Activated T-helper 9 cell treated with anti-CD3 and anti-CD28 coated beads, Interleukin-2, amount 50 U/mL, for 16 hours (primary cell): ENCODE measurements around the gene DNAJC6.
"Not testable (repeated sequence)": the region's sequence is repeated elsewhere in the genome, so short reads cannot be mapped to it uniquely, and the experiment has no call there.

Source experiments
- DNase-seq: peaks from one replicate; pipeline ENCODE4 v3.0.0-alpha.2; 2020; ENCODE audit warnings: low read depth

The DNAJC6 gene

DNA sequence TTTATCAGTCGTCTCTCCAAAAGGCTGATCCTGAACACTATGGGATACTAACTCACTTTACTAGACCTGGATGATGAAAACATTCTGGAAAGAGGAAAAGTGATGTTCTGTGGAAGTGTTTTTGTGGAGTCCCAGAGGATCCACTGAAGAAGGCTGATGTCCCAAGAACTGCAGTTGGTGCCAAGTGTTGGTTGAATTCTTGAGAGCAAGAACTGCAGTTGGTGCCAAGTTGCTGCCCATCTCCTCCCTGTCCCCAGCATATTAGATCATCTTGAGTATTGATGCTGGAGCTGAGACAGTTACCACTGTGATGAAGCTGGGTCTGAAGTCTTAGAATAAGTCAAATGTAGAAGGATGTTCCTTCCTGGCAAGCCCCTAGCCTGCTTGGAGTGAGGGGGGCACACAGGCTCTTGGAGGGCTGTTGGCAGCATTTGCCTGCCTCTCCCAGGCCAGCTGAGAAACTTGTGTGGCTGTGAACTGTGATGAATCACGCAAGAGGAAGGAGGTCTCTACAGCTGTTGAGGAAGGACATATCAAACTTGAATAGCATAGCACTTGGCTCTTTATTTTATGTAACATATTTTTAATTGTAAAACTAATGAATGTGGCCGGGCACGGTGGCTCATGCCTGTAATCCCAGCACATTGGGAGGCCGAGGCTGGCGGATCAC, 48.1 kb downstream of the DNAJC6 start:
- no peak for DNase-seq

DNA sequence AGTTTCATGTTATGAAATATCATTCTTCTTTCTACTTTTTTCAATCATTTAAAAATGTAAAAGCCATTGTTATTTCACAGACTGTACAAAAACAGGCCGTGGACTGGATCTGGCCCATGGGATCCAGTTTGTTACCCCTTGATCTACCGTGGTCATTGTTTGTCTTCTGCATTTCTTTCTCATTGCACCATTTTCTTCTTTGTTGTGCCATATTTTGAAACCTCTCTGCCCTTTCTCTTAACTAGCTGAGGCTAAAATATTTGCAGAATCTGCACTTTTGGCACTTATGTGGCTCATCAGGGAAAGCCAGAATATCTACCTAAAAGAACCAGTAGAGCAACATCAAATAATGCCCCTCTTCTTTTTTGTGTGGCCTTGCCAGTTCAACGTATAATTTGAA, 50.5 kb downstream of the DNAJC6 start:
- no peak for DNase-seq

DNA sequence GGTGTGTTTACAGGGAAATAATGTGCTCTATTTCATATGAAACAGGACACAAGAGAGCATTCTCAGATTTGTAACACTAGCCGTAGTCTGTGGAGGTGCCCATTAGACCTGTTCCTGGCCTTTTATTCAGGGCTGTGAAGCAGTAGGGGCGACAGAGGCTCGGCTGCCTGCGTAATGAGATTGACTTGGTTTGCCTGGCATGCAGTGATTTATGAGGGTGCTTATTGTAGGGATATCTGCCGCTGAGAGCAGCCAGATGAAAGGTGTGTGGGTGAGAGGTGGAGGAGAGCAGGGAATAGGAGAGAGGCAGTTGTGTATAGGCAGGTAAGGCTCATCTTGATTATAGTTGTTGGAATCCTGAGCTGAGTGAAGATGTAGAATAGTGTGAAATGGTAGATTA, 51.3 kb downstream of the DNAJC6 start:
- DNase-seq: no peak

DNA sequence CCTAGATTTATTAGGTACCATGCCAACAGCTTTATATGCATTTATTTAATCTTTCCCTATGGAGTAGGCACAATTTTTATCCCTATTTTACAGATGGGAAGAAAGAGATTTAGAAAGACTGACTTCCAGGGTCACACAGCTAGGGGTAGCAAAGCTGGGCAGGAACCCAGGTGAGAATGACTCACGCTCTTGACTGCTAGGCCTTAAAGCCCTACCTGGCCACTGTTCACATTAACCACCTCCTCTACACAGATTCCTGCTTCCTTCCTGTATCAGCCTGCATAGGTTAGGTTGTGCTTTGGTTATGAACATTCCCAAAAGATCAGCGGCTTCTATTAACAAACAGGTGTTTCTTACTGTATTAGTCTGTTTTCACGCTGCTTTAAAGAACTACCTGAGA, 53.2 kb downstream of the DNAJC6 start:
- no peak for DNase-seq

DNA sequence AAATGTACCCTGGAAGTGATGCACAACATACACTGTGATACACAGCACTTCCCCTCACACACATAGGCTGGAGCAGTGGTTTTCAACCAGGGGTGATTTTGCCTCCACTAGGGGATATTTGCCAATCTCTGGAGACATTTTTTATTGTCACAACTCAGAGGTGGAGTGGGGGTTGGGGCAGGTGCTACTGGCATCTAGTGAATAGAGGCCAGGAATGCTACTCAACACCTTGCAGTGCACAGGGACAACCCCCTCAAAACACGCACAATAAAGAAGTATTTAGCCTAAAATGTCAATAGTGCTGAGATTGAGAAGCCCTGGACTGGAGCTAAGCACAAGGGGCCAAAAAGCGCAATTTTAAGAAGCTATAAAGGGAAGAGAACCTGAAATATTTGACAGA, 54.1 kb downstream of the DNAJC6 start:
- DNase-seq: no peak

DNA sequence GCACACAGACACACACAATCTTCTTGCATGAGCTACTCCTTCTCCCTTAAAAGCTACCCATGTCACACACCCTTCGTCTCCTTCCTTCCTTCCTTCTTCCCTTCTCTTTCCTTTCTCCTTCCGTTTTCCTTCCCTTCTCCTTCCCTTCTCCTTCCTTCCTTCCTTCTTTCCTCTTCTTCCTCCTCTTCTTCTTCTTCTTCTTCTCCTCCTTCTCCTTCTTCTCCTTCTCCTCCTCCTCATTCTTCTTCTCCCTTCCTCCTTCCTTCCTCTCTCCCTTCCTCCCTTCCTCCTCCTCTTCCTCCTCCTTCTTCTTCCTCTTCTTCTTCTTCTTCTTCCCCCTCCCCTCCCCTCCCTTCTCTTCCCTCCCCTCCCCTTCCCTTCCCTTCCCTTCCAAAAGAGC, 59.1 kb downstream of the DNAJC6 start:
- no peak for DNase-seq

DNA sequence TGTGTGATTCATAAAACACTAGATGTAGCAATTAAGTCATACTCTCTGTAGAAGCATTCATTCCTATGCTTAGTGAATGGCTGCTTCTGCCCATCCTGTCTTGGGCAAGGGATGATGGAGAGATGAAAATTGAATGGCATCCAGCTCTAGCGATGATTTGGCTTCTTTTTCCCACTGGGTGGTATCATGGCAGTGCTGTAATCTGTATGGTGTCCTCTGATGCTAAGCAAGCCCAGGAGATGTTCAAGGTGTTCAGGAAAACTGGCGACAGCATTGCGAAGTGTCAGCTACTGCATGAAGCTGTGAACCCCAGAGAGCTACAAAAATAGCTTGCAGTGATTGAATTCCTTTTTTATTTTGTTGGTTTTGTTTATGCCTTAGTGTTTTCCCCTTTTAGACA, 62.2 kb downstream of the DNAJC6 start:
- DNase-seq: no peak

DNA sequence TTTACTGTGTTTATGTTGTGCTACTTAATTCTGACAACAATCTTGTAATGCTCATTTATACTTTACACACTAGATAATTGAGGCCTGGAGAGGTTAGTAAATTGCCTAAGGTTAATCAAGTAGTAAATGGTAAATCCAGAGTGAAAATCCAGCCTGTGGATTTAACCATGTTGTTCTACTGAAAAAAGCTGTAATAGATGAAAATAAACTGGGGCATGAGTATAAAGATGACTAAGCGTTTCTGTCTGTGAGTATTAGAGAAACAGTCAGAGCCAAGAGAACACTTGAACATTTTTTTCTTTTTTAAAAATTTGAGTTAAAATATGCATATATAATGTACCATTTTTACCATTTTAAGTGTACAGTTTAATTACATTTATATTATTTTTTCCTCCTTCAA, 63.2 kb downstream of the DNAJC6 start:
- no peak for DNase-seq

DNA sequence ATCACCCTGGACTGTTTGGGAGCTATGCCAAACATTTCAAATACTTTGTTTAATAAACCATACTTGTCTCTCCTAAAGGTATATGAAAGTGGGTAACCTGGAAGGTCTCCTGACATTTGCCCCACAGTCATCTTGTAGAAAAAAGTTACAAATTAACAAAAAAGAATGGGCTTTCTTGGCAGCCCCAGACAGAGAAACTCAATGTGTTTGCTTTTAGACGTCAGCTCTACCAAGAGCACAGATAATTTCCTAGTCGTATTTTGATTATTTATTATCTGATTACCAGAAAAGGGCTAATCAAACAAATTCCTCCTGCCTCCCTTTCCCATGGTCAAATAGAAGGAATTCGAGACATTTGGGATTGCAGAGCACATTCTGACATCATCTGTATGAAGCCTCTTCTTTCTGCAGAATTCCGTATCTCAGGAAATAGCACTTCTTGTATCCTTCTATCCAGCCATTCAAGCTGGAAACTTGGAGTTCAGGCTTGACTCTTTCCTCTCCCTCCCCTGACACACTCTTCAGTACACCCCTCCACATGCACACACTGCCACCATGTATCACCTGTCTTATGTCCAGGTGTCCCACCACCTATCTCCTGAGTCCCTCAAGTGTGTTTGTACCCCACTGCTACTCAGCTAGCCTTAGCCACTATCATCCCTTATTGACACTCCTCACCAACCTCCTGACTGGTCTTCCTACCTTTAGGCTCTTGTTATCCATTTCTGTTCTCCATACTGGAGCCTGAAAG, 68.3 kb downstream of the DNAJC6 start:
- no peak for DNase-seq

DNA sequence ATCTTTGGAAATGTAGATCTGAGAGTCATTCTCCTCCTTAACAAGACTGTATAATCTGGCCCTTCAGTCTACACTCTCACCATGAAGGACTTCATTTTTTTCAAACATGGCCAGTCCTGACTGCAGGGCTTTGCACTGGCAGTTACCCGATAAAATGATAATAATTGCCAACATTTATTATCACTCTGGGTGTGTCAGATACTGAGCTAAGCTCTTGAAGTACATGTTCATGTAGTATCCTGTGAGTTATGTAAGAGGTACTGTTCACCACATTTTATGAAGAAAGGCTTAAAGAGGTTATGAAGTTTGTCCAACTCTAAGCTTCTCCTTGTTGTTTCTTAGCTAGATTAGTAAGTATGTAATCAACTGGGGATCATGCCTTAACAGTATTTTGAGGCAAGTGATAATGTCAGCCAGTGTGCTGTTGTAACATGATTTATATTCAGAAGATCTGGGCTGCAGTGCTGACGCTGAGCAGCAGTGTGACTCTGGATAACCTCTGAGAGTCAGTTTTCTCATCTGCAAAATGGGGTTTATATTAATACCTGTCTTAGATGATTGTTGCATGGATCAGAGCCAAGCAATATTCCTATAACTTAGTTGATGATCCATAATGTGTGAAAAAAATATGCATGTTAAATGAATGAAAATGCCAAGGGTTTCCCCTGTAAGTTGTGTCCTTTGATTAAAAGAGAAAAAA, 69.1 kb downstream of the DNAJC6 start:
- DNase-seq: no peak

DNA sequence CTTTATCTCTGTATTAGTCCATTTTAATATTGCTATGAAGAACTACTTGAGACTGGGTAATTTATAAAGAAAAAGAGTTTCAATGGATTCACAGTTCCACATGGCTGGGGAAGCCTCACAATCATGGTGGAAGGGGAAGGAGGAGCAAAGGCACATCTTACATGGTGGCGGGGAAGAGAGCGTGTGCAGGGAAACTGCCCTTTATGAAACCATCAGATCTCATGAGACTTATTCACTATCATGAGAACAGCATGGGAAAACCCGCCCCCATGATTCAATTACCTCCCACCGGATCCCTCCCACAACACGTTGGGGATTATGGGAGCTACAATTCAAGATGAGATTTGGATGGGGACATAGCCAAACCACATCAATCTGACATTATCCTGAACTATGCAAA, 75.1 kb downstream of the DNAJC6 start:
- DNase-seq: not testable (repeated sequence)

DNA sequence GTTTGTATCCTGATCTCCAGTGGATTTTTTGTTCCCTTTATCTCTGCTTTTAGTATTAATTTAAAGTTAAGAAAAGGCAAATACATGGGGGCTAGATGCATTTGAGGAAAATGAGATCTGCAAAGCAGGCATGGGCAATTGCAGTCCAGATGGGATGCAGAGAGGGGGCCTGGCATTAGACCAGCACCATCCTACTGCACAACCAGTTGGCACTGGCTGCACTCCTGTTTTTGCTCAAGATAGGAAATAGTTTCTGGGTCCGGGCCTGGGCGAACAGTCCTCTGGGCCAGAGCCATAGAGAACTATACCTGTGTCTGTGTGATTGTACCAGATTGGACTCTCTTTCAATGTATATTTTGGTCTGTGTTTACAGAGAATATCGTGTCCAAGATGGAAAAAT, 77.1 kb downstream of the DNAJC6 start:
- DNase-seq: no peak

DNA sequence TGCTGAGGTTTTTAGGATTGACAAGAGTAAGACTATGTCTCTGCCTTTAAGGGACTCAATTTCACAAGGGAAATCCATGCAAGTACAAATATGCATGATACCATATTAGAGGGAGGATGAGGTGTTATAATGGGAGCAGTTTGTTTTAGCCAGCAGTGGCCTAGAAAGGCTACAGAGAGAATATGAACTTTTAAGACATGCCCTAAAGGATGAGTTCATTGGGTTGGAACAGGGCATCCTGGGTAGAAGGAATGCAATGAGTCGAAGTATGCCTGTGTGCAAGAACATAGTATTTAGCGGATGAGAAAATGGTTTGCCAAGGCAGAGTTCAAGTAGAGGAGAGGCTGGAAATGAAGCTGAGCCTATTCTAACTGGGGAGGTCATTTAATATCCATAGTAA, 78.5 kb downstream of the DNAJC6 start:
- no peak for DNase-seq

DNA sequence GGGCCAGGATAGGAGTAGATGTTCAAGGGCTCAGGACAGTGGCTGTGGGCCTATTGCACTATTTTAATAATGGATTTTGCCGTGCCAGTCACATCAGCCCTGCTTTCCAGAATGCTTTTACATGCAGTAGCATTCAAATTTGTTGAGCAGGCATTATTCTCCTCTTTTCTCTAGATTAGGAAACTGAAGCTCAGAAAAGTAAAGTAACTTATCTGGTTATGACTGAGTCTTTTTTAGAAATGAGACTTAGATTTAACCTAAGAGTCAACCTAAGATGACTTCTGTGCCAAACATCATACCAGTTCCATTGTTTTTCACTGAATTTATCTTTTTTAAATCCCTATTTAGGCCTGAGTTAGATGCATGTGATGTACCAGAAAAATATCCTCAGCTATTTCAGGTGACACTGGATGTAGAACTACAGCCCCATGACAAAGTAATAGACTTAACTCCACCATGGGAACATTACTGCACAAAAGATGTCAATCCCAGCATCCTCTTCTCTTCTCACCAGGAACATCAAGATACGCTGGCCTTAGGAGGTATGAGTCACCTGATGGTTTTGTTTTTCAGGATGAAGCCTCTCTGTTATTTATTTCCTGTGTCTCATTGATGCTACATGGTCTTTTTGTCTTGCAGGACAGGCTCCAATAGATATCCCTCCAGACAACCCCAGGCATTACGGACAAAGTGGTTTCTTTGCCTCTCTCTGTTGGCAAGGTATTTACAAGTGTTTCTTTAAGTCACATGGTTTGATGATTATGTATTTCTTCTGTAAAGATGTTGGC, 79.8 kb downstream of the DNAJC6 start:
- no peak for DNase-seq

DNA sequence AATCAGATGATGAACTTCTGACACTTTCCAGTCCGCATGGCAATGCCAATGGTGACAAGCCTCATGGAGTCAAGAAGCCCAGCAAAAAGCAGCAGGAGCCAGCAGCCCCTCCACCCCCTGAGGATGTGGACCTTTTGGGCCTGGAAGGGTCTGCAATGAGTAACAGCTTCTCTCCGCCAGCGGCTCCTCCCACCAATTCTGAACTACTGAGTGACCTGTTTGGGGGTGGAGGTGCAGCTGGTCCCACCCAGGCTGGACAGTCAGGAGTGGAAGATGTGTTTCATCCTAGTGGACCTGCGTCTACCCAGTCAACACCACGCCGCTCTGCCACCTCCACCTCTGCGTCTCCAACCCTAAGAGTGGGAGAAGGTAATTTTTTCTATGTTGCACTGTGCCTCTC, 83.2 kb downstream of the DNAJC6 start:
- no peak for DNase-seq

DNA sequence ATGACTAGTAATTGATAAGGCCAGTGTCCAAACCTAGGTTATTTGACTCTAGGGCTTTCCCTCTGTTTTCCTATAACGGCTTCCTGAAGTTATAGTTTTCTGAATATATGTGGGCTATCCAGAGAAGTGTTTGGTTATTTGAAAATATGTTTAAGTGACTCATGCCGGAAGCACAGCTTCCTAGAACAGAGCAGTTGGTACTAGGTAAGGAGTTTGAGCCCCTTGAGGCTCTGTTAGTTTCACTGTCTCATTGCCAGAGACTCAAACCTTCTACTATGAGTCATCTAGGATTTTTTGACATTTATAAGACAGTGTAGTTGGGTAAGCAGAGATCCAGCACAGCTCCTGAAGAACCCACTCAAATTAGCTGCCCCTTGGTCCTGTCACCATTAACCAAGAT, 84.0 kb downstream of the DNAJC6 start:
- DNase-seq: peak; percentile 3

DNA sequence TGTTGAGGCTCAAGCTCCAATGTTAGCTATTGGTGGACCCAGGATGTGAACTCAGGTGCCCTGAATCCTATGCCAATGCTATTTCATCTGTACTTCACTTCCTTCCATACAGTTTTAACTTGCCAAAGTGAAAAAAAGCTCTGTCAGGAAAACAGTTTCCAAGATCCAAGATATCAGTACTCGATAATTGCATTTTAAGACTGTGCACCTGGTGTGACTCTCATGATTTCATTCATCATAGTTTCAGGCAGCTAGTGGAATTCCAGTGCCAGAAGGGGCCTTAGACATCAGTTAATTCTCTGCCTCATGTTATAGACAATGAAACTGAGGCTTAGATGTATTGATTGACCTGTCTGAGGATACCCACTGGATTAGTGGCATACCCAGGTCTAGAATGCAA, 84.6 kb downstream of the DNAJC6 start:
- no peak for DNase-seq

DNA sequence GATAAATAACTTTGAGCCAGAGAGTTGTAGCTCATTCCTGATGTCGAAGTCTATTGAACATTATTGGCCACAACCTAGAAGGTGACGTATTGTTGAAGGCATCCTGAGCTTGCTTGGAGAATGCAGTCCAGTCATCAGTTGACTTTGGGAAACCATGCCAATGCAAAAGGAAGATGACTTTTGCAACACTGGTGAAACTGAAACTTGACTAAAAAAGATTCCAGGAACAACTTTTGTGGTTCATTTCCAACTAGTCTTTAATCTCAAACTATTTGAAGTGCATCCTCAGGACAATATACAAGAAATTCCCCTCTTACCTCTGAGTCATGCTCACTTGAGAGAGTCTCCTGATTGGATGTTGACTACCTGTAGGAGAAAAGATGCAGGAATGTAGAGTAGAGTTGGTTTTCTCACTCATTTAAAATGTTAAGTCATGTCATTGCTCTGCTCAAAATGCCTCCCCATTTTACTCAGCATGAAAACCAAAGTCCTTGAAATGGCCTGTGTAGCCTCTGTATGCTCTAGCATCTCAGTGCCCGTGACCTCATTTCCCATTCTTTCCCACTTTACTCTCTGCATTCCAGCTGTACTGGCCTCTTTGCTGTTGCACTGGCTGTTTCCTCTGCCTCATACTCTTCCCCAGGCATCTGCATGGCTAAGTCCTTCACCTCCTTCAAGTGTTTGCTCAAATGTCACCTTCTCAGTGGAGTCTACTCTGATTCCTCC, 86.7 kb downstream of the DNAJC6 start:
- DNase-seq: no peak

DNA sequence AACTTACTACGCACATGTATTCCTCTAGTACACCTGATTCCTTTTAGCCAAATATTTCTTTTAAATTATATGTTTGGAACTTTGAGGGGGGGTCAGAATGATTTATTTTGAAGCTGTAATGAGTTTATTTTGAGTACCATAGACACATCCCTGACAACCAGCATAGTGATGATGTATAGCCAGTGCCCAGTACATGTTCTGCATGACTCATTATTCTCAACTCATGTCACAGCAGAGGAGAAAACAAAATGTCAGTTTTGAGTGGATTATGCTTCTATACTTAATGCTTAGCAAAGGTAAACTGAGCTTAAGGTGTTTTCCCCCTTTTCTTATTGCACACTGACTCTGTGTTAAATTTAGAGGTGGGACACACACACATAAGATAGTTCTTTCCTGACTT, 88.7 kb downstream of the DNAJC6 start:
- no peak for DNase-seq

DNA sequence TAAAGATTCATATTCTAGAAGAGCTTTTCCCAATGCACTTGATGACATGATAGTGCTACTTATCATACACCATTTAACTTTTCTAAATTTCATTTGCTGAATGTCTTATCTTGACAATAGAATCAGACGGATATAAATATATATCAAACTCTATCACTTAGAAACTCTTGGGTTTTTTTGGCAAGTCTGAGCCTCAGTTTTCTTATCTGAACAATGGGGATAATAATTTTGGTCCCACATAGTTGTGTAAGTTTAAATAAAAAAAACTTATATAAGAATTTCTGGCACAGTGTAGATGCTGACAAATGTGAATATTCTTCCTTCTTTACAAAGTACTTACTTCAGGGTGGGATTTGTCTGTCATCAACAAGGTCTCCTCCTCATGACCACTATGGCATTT, 89.7 kb downstream of the DNAJC6 start:
- DNase-seq: no peak

DNA sequence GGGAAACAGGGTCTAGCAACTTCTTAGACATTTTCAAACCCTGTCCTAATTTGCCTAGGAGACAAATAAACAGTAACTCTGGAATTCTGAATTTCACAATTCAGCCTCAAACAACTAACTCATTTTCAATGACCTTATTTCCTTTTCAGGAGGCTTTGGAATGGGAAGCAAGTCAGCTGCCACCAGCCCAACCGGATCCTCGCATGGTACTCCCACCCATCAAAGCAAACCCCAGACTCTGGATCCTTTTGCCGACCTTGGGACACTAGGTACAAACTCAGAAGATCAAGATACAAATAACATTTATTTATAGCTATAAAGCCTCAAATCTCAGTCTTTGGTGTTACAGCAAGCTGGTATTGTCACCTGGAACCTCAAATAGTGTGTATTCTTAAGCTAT, 92.3 kb downstream of the DNAJC6 start:
- no peak for DNase-seq

DNA sequence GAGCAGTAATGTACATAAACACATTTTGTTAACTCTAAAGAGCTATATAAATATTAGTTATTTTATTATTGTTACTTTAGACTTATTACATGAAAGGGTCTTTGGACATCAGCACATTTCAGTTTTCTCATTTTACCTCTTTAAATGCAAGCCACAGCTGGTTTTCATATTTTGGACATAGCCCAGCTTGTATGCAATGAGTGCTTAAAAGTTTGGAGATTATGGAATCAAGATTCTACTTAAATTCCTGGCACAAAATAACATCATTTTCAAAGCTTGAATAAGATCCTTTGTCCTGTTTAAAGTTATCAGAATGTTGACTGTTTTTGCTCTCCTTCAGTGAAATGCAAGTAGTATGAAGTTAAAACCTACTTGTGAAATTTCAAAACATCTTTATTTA, 95.6 kb downstream of the DNAJC6 start:
- DNase-seq: no peak
